Neural crest cell (in vitro differentiated cells): ENCODE measurements around the gene SNUPN. TPM values are rescaled to one million over a fixed set of nuclear protein-coding genes. Genes with fewer than 3 reads are reported as not detected.

Experiments
- DNase-seq: peaks from one replicate; pipeline ENCODE4 v3.0.0; 2021; ENCODE audit warnings: low read depth, mixed read lengths, low spot score
- H3K27ac Mint-ChIP-seq: one replicate; pipeline ENCODE4 v1.8.0; 2021; ENCODE audit warnings: mild to moderate bottlenecking, mixed read lengths; ENCODE audit not compliant: unreplicated experiment
- H3K27me3 Mint-ChIP-seq: 2 replicates; pipeline ENCODE4 v1.8.0; 2021; ENCODE audit warnings: low read depth, mild to moderate bottlenecking, mixed read lengths
- H3K36me3 Mint-ChIP-seq: 2 replicates; pipeline ENCODE4 v1.8.0; 2021; ENCODE audit warnings: low read depth, mild to moderate bottlenecking, mixed read lengths
- H3K4me1 Mint-ChIP-seq: 2 replicates; pipeline ENCODE4 v1.8.0; 2021; ENCODE audit warnings: mixed read lengths
- H3K4me3 Mint-ChIP-seq: one replicate; pipeline ENCODE4 v1.8.0; 2021; ENCODE audit warnings: mild to moderate bottlenecking, mixed read lengths
- H3K9me3 Mint-ChIP-seq: 2 replicates; pipeline ENCODE4 v1.8.0; 2021; ENCODE audit warnings: mixed read lengths
- CTCF ChIP-seq: fragments of 200-600 bp; sonication (generic); conservative IDR thresholded peaks from 2 replicates; pipeline ENCODE4 v1.5.0; 2021; ENCODE audit warnings: antibody characterized with exemption, mild to moderate bottlenecking
- long read RNA-seq: library from polyadenylated mRNA; unstranded; transcript quantifications from one replicate; pipeline ENCODE4 v2.0.0, GENCODE V29; 2020
- total RNA-seq: library from RNA; stranded (reverse); gene quantifications from 2 replicates; pipeline ENCODE4 v1.2.1, GENCODE V29; 2021

SNUPN gene
- total RNA-seq: 20.9 and 21.3 TPM in 2 replicates
- long read RNA-seq, transcript SNUPN-206 (9 exons, 1,682 nt): minor isoform, 11 of 59 reads
- long read RNA-seq, transcript SNUPN-201 (9 exons, 1,513 nt): major isoform, 36 of 59 reads
- long read RNA-seq, partial matches to known transcripts: 0 of 59 reads
- long read RNA-seq, other reads (novel, unspliced or antisense): 9 of 59 reads

- H3K27ac Mint-ChIP-seq: peak within 1 kb of the TSS; percentile 89
- peak; percentile 75 for DNase-seq
- no peaks in the 10 kb centered on the region for H3K36me3 Mint-ChIP-seq
- H3K27me3 Mint-ChIP-seq: no peaks in the 10 kb centered on the region
- H3K4me1 Mint-ChIP-seq: peaks cover 7% of the 10 kb centered on the region
- TF ChIP-seq CTCF: no peak
- H3K4me3 Mint-ChIP-seq: peak within 1 kb of the TSS; percentile 93
- H3K9me3 Mint-ChIP-seq: no peaks in the 10 kb centered on the region
These were observed at the start of gene SNUPN for GRCh38 chr15:75625542-75626347. SNUPN (minus strand) TSS chr15:75625725; CDS start chr15:75621051, 4,674 bp downstream.

GRCh38 chr15:75674366-75674765 lies 48.8 kb upstream of the SNUPN start:
- Mint-ChIP-seq H3K9me3 (no peaks in the 10 kb centered on the region), H3K36me3 (no peaks in the 10 kb centered on the region), H3K27me3 (no peaks in the 10 kb centered on the region), H3K27ac (peak overlapping the region; percentile 35), H3K4me3 (no peak overlapping the region), H3K4me1 (peaks cover 17% of the 10 kb centered on the region)
- no peak for DNase-seq
- TF ChIP-seq CTCF: no peak

- Mint-ChIP-seq H3K9me3 (no peaks in the 10 kb centered on the region), H3K27ac (no peak overlapping the region), H3K4me1 (peaks cover 17% of the 10 kb centered on the region), H3K4me3 (no peak overlapping the region), H3K36me3 (no peaks in the 10 kb centered on the region), H3K27me3 (no peaks in the 10 kb centered on the region)
- TF ChIP-seq CTCF: no peak
- no peak for DNase-seq
These were observed 48.1 kb upstream of the SNUPN start for GRCh38 chr15:75673426-75674235.

GRCh38 chr15:75672646-75673425 lies 47.3 kb upstream of the SNUPN start:
- TF ChIP-seq CTCF: no peak
- no peaks in the 10 kb centered on the region for H3K36me3 Mint-ChIP-seq
- no peaks in the 10 kb centered on the region for H3K27me3 Mint-ChIP-seq
- no peak overlapping the region for H3K4me3 Mint-ChIP-seq
- no peak for DNase-seq
- H3K4me1 Mint-ChIP-seq: peaks cover 13% of the 10 kb centered on the region
- peak overlapping the region; percentile 50 for H3K27ac Mint-ChIP-seq
- H3K9me3 Mint-ChIP-seq: no peaks in the 10 kb centered on the region
